NCI-H2227 (cell line): ENCODE measurements around the gene NACC2.
"Not testable (repeated sequence)": the region's sequence is repeated elsewhere in the genome, so short reads cannot be mapped to it uniquely, and the experiment has no call there.

Experiments
- DNase-seq: peaks from one replicate; lab custom pipeline; 2025; ENCODE audit not compliant: unreplicated experiment; lab: John Stamatoyannopoulos, UW

Gene NACC2

DNA sequence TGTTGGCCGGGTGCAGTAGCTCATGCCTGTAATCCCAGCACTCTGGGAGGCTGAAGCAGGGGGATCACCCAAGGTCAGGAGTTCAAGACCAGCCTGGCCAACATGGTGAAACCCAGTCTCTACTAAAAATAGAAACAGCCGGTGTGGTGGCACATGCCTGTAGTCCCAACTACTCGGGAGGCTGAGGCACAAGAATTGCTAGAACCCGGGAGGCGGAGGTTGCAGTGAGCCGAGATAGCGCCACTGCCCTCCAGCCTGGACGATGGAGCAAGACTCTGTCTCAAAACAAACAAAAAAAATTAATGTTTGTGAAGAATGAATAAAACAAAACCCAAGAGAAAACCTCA, 68.2 kb downstream of the NACC2 start:
- DNase-seq, result not testable (repeated sequence)

DNA sequence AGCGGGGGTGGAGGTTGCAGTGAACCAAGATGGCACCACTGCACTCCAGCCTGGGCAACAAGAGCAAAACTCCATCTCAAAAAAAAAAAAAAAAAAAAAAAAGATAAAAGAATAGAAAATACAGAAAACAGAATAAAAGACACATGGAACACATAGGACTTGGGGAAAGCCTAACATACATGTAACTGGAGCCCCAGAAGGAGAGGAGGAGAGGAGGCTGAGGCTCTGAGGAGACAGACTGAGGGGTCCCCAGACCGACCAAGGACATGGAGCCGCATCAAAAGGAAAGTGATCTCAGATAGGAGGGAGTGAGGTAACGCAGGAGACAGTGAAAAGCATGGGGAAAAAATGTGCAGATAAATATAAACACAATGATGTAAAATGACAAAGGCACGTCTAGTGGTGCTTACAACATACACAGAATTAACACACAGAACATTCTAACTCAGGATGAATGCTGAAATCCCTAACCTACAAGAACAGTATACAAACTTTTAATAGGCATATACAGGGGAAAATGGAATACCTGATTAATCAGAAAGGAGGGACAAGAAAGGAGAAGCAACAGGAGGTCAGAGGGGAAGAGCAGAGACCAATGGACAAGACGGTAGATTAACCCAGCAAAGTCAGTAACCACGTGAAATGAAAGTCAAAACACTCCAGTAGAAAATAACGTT, 68.7 kb downstream of the NACC2 start:
- DNase-seq, result no peak

DNA sequence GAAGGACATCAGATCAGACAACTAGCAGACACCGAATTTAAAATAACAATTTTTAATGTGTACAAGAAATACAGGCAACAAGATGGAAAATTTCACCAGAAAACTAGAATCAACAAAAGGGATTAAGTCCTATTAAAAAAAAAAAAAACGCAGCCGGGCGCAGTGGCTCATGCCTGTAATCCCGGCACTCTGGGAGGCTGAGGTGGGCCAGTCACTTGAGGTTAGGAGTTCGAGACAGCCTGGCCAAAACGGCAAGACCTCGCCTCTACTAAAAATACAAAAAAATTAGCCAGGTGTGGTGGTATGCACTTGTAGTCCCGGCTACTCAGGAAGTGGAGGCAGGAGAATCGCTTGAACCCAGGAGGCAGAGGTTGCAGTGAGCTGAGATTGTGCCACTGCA, 69.6 kb downstream of the NACC2 start:
- DNase-seq, result no peak

DNA sequence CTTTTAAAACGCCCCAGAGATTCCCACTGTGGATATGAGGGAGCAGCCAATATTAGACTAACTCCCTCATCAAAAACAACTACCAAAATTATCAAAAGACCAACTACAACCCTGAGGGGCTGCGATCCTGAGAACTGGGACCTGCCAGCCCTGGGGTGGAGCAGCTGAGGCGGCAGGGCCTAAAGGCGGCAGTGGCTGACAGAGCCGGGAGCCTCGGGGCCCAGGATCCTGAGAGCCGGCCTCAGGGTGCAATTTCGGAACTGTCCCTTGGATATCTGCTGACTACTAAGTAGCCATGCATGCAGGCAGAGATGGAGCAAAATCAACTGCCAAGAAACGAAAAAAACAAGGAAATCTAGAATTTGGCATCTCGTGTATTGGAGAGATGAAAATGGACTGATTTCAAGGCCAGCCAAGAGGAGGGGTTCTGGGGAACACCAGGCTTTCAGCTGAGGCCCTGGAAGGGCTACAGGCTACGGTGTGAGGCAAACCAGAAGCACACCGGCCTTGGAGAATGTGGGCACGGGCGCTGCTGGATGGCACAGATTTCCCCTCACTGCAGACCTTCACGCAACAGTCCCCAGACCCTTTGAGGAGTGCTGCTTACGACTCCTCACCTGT, 70.3 kb downstream of the NACC2 start:
- DNase-seq, result no peak

DNA sequence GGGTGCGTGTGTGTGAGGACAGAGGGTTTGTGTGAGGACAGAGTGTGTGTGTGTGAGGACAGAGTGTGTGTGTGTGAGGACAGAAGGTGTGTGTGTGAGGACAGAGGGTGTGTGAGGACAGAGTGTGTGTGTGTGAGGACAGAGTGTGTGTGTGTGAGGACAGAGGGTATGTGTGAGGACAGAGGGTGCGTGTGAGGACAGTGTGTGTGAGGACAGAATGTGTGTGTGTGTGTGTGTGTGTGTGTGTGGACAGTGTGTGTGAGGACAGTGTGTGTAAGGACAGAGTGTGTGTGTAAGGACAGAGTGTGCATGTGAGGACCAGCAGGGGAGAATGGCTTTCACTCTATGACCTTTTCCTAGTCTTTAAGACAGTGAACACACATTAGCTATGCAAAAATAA, 70.8 kb downstream of the NACC2 start:
- DNase-seq, result no peak

DNA sequence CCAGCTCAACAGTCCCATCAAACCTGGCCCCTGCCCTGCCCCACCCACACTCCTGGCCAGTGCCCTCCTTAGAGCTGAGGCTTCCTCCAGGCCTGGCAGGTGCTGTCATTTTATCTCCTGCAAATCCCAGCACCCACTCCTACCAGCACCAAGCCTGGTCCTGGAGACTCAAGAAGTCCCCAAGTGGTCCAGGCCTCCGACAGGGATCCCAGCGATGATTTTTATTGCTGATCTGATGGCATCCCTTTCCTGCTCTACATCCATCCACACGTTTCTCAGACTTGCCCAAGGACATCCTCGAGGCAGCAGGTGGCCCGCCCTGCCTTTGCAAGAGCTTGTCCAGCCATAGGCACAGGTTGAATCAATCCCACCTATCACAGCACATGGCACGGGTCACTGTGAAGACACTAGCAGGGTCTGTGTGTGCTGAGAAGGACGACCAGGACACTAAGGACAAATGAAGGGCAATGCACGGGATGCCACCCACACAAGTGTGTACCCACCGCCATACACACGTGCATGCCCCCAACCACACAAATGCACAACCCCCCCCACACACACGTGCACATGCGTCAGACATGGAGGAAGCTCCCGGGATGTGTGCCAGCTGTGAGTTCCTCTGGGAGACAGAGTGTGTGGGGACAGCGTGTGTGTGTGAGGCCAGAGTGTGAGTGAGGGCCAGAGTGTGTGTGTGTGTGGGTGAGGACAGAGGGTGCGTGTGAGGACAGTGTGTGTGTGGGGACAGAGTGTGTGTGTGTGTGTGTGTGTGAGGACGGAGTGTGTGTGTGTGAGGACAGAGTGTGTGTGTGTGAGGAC, 71.5 kb downstream of the NACC2 start:
- no peak for DNase-seq

DNA sequence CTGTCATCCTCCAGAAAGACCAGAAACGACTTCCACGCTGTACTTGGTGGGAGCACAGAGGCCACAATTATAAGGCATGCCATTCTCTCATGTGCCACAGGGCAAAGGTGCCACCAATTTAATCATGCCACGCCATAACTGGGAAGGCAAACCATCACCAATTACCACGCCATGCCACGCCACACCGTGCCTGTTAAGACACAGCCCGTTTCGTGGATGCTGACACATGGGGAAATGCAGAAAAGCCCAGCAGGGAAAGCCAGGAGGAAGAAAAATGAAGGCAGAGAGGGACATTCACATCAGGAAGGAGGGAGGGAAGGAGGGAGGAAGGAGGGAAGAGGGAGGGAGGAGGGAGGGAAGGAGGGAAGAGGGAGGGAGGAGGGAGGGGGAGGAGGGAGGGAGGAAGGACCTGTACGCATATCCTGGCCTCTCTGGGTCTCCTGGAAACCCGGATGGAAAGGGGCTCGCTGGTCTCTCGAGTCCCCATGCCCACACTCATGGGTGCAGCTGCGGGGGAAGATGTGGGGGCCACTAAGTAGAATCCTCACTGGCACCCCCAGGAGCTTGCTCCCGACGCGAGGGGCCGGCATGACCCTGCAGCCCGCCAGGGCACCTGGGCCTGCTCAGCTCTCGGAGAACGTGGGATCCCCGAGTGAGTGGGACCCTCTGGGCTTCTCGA, 72.2 kb downstream of the NACC2 start:
- DNase-seq, result no peak

DNA sequence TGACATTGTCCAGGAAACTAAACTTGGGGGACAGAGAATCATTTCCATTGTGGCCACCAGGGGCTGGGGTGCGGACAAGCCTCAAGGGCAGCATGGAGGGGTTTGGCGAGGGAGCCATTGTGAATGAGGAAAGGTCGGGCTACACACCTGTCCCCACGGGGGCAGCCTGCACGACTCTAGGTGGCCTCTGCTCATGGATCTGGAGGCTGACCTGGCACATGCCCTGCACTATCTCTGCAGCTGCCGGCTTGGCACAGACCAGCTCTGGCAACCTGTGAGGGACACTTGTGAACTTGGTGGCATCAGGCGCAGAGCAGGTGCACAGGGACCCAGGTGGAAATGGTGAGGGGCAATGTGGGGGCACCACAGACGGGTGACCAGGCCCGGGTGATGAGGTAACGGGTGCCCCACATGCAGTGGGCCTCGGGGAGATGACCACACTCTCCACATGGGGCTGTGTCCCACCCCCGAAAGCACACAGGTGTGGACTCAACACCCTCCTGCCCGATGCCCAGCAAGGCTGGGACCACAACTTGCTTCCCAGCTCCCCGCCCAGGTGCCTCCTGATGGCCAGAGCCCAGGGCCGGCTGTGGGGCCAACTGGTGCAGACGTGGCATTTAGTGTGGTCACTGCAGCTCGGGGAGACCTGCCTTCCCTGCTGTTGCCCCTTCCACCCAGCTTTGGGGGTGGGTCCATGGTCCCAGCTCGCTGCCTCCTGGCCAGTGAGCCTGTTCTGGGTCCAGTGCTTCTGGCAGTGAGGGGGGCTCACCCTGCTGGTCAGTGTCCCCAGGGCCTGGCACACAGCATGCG, 73.0 kb downstream of the NACC2 start:
- DNase-seq, result no peak

DNA sequence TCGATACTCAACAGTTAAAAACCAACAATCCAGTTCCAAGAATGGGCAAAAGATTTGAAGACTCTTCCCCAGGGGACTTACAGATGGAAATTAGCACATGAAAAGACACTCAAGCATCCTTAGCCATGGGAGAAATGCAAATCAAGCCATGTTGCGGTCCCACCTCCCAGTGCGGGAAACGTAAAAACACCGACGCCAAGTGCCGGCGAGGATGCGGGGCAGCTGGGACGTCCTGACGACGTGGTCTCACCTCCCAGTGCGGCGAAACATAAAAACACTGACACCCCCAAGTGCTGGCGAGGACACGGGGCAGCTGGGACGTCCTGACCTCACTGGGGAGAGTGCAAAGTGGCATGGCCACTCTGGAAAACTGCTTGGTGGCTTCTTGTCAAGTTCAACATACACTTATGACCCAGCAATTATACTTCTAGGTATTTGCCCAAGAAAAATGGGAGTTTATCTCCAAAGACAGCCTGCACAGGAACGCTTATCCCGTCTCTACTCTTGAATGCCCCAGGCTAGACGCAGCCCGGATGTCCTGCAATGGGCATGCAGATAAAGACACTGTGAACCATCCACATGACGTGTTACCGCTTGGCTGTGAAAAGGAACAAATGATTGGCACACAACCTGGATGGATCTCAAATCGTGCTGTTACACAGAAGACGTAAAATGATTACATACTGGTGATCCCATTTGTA, 73.8 kb downstream of the NACC2 start:
- no peak for DNase-seq

DNA sequence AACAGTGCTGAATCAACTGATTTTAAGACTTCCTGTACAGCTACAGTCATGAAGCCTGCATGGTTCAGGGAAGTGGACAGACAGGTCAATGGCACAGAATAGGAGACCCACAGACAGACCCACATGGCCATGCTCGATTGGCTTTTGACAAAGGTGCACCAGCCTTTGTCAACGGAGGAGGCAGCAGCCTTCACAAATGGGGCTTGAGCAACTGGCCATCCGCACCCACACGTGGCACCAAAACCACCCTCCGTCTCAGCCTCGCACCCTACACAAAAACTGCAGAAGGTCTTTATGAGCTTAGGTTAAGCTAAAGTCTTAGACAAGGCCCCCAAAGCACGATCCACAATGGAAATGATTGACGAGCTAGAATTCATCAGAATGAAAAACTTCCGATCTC, 74.4 kb downstream of the NACC2 start:
- no peak for DNase-seq

DNA sequence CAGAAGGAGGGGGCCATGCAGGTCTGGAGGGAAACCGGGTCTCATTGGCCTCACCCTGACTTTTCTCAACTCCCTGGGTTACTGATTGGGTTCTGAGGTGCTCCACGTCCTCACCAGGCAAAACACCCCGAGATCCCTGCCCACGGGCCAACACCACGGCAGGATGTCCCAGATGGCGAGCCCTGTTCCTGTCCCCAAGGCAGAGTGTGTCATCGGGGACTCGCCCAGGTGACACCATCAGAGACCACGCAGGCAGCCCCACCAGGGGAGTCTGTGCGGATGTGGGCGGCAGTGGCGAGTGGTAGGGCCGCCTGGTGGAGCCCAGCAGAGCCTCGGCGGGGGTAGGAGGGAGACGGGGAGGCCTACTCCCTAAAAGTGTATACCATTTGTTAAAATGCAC, 74.9 kb downstream of the NACC2 start:
- DNase-seq, result no peak

DNA sequence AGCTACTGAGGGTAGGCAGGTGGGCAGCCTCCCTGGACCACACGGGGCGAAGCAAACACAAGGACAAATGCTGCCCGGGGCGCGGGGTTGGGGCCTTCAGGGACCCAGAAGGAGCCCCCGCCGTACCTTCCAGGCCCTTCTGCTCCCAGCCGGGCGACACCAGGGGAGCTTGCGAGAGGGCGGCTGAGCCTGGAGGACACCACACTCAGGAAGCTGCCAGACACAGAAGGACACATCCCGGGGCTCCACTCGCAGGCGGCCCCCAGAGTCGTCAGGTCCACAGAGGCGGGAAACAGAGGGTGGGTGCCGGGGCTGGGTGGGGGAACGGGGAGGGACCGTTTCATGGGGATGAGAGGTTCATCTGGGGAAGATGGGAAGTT, 75.4 kb downstream of the NACC2 start:
- DNase-seq, result no peak

DNA sequence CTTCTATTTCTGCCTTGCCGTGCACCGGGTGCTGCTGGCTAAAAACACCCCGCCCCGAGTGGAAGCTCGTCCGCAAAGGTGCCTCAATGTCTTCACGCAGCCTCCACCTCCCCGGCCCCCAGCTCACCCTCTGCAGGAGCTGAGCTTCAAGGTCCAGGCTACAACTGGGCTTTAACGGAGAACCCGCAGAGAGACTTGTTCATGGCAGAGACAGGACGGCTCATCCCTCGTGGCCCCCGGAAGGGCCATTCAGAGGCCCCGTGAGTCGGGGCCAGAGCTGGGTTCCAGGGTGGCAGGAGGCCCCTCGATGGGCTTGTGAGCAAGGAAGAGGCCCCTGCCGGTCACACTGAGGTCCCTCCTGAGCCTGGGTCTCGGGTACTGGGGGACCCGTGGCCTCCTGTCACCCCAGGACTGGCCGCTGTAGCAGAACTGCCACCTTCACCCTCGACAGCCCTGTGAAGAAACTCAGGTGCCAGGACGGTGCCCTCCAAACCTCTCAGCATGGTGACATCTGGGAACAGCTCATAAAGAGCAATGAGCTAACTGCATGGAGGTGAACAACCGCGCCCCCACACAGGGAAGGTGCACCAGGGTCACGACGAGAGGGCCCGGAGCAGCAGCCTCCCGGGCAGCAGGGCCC, 75.9 kb downstream of the NACC2 start:
- no peak for DNase-seq

DNA sequence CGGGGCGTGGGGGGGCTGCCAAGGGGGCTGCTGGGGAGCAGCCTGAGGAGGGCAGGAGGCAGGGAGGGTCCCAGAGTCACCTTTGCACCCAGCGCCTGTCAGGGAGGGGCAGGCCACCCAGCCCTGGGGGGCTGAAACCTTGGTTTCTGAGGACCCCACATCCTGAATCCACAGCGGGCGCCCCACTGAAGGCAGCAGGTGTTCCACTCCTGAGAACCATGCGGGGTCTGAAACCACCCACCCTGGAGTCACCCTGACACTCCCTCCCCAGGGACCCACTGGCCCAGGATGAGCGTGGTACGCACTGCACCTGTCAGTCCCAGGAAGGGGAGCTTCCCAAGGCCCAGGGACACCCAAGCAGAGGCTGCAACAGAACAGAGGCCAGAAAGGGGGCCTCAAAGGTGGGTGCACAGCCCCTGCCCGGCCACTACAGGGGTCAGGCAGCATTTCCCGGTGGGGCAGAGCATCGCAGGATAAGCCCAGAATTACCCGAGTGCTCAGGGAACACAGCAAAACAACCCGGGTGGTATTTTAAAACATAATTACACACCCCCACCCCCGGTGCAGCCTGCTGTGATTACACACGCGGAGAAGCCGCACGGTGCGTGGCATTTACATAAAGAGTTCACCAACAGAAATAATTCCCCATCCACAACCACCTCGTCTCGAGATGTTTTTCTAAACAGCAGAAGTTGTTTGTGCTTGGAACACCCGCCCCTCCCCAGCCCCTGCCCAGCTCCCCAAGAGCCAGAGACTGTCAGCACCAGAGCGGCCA, 76.6 kb downstream of the NACC2 start:
- no peak for DNase-seq

DNA sequence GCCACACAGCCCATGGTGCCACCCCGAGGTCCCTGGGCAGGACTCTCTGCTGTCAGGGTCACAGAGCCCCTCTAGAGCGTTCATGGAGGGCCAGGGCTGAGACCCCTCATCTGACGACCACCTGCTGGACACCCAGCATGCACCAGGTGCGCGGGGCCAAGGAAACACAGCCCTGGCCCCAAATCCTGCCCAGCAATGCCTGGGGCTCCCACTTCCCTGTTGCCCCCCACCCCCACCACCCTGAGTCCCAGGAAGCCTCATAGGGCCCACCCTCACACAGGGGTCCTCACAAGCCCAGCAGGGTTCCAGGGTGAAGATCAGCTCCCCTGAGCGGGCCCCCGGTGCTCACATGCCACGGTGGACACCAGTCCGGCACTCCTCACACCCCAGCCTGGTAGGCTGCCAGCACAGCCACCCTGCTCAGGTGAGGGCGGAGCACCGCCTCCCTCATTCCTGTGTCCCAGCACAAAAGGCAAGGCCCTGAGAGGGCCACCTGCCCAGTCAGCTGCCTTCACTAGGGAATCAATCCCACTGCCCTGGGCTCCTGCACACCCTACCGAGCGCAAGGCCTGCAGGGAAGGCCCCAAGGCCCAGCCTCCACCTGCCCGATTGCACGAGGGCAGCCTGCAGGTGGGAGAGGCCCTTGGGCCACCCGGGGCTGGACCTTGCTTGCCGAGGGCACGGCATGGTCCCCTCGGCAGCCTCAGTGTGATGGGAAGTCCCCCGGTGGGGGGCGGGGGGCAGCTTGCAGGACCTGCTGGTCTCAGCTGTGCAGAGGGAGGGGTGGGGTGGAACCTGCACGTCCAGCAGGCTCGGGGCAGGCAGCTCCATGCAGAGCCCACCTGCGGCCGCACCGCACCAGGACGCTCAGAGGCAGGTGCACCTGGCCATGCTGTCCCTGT, 77.5 kb downstream of the NACC2 start:
- no peak for DNase-seq

DNA sequence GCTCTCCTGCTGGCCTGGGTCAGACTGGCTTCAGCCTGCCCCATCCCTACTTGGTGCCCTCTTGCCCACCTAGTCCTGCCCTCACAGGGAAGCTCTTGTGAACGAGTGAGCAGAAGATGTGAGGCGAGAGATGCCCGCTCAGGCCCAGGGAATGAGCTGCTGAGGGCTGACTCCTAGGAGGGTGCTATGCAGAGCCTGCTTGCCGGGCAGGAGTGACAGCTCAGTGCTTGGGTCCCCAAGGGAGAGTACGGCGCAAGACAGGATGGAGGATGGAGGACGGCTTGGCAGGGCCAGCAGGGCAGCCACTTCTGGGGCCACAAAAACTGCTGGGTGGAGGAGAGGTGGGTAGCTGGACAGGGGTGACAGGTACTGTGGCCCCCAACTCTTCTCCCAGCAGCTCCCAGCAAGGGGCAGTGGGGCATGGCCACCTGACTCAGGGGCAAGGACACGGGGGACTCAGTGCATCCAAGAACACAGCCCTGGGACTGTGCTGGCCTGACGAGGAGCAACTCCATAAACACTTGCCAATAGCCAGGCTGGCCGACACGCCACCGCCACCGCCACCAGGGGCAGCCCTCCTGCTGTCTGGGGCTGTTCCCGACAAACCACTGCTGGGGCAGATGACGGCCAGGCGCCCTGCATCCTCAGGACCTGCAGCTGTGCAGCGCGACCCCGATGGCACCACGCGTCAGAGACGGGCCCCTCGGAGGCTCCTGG, 78.4 kb downstream of the NACC2 start:
- no peak for DNase-seq
